ENCODE measurements around the gene TMEM201. TPM values are rescaled to one million over a fixed set of nuclear protein-coding genes. Genes with fewer than 3 reads are reported as not detected.

Gene TMEM201
- polyA plus RNA-seq, 2 of the 4 experiments (the other 2 are of a cell fraction): 1.9 to 8.7 TPM

DNA sequence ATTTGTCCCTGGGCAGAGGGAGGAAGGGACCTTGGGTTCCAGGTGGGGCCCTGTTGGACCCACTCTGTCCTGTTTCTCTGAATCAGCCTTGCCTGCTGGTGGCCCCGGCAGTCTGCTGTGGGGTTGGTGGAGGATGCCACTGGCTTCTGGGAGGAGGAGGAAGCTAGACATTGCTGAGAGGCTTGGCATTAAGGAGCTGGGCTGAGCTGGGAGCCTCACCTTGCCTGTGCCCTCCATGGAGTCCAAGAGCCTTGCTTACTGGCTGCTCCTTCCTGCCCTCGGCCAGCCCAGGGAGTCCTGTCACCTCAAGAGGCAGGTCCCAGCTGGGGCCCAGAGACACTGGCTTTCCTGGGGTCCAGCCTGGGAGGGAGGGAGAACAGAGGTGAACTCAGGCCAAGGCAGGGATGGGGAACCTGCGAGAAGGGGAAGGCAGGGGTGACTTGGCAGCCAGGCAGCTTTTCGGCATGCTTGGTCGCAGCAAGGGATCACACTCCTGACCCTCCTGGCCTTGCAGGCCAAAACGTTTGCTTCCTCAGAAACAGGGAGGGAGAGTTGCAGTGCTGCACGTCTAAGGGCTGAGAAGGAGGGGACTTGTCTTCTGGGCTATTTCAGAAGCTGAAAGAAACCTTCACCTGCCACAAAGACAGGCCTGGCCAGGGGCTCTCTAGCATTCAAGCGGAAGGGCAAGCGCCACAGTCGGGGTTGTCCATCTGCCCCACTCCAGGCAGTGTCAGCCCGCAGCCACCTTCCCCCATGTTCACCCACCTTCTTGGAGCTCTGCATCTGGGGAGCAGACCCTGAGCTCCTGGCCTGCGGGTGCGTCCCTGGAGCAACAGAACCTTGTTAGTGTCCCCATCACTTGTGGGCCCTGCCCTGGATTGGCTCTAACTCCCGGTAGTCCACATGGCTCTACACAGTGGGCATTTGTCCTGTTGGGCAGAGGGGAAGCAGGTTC, 8.9 kb downstream of the TMEM201 start:
- WGBS (ENCODE audit: missing lambda C conversion rate): 78% methylated on average over 7 of the region's 14 CpGs
- ATAC-seq: no peak
- POLR2A ChIA-PET: no interaction called here

DNA sequence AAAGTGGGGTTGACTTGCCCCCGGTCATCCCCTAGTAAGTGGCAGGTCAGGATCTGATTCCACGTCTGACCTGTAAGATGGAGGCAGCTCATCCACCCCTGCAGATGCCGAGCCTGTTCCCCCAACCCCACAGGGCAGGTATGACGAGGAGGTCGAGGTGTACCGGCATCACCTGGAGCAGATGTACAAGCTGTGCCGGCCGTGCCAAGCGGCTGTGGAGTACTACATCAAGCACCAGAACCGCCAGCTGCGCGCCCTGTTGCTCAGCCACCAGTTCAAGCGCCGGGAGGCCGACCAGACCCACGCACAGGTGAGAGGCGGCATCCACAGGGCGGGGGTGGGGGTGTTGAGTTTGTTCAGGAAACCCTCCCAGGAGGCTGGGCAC, 9.6 kb downstream of the TMEM201 start:
- FAIRE-seq: no peak
- no peaks in the 10 kb centered on the region for H3K4me1 ChIP-seq
- no peak overlapping the region for H3K4me3 ChIP-seq
- WGBS (ENCODE audit: missing lambda C conversion rate): 97% methylated on average over 10 of the region's 18 CpGs
- POLR2A ChIA-PET: no interaction called here
- ATAC-seq: no peak
- CTCF ChIA-PET: interaction anchor here (1.0 to 1.5 kb wide), 4 partner anchors 10 to 93 kb away, joined by 3 to 5 read pairs (median 4); no protein-coding TSS in a partner anchor
- DNase-seq (ENCODE audit: low read depth in 1 of 2, low spot score in 1 of 2): no peak
- no peak overlapping the region for H3K27ac ChIP-seq
- no peak overlapping the region for H3K4me2 ChIP-seq
- no peaks in the 10 kb centered on the region for H3K9me3 ChIP-seq
- TF ChIP-seq, protein P1, sequence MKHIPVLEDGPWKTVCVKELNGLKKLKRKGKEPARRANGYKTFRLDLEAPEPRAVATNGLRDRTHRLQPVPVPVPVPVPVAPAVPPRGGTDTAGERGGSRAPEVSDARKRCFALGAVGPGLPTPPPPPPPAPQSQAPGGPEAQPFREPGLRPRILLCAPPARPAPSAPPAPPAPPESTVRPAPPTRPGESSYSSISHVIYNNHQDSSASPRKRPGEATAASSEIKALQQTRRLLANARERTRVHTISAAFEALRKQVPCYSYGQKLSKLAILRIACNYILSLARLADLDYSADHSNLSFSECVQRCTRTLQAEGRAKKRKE (CRISPR knock-in tag; IDR thresholded peaks at IDR 0.05; ENCODE audit: low read depth): no peak
- TF ChIP-seq, protein P2, sequence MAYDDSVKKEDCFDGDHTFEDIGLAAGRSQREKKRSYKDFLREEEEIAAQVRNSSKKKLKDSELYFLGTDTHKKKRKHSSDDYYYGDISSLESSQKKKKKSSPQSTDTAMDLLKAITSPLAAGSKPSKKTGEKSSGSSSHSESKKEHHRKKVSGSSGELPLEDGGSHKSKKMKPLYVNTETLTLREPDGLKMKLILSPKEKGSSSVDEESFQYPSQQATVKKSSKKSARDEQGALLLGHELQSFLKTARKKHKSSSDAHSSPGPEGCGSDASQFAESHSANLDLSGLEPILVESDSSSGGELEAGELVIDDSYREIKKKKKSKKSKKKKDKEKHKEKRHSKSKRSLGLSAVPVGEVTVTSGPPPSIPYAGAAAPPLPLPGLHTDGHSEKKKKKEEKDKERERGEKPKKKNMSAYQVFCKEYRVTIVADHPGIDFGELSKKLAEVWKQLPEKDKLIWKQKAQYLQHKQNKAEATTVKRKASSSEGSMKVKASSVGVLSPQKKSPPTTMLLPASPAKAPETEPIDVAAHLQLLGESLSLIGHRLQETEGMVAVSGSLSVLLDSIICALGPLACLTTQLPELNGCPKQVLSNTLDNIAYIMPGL (CRISPR knock-in tag; IDR thresholded peaks at IDR 0.05; ENCODE audit: borderline replicate concordance): no peak
- TF ChIP-seq, protein P3, sequence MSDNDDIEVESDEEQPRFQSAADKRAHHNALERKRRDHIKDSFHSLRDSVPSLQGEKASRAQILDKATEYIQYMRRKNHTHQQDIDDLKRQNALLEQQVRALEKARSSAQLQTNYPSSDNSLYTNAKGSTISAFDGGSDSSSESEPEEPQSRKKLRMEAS (IDR thresholded peaks at IDR 0.05): no peak
- TF ChIP-seq ZNF302 (CRISPR knock-in tag; IDR thresholded peaks at IDR 0.05) (no peak), CHD2 (IDR thresholded peaks at IDR 0.05; ENCODE audit: low read length, partially characterized antibody) (no peak), FOSB (CRISPR knock-in tag; IDR thresholded peaks at IDR 0.05) (no peak), MAZ (IDR thresholded peaks at IDR 0.05; ENCODE audit: borderline replicate concordance, low read depth, low read length) (no peak), CEBPB (IDR thresholded peaks at IDR 0.05) (no peak)

More for the DNA sequence above, 8.9 kb downstream of the TMEM201 start:
- H3K27ac ChIP-seq: no peak overlapping the region
- no peaks in the 10 kb centered on the region for H3K9me3 ChIP-seq
- TF ChIP-seq TP53 (CRISPR knock-in tag; IDR thresholded peaks at IDR 0.05) (no peak), MAZ (IDR thresholded peaks at IDR 0.05; ENCODE audit: borderline replicate concordance, low read depth, low read length) (no peak), HOXB5 (CRISPR knock-in tag; IDR thresholded peaks at IDR 0.05) (no peak), PHF8 (IDR thresholded peaks at IDR 0.05; ENCODE audit: borderline replicate concordance, low read depth) (no peak), ZC3H11A (IDR thresholded peaks at IDR 0.05) (no peak), RNF2 (IDR thresholded peaks at IDR 0.05; ENCODE audit: borderline replicate concordance, low read depth) (no peak), EHF (CRISPR knock-in tag; IDR thresholded peaks at IDR 0.05) (no peak), BHLHE40 (IDR thresholded peaks at IDR 0.05; ENCODE audit: low read depth, low read length) (no peak), HOXB13 (CRISPR knock-in tag; IDR thresholded peaks at IDR 0.05; ENCODE audit: low read depth) (no peak), TFCP2L1 (CRISPR knock-in tag; IDR thresholded peaks at IDR 0.05) (no peak), HOXA7 (CRISPR knock-in tag; IDR thresholded peaks at IDR 0.05) (no peak), CBX8 (IDR thresholded peaks at IDR 0.05) (no peak)
- TF ChIP-seq, protein P4, sequence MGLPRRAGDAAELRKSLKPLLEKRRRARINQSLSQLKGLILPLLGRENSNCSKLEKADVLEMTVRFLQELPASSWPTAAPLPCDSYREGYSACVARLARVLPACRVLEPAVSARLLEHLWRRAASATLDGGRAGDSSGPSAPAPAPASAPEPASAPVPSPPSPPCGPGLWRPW (IDR thresholded peaks at IDR 0.05): no peak
- FAIRE-seq: no peak
- DNase-seq (ENCODE audit: low read depth in 1 of 2, low spot score in 1 of 2): no peak
- CTCF ChIA-PET: interaction anchor here (1.0 to 1.5 kb wide), 4 partner anchors 10 to 94 kb away, joined by 3 to 5 read pairs (median 4); no protein-coding TSS in a partner anchor
- no peaks in the 10 kb centered on the region for H3K4me1 ChIP-seq
- no peak overlapping the region for H3K4me3 ChIP-seq
- no peak overlapping the region for H3K4me2 ChIP-seq

Measured in A549 (cell line).